ENCODE measurements around the gene TCF25.

- TF ChIP-seq EP300 (IDR thresholded peaks at IDR 0.05) (no peak), POLR2A (IDR thresholded peaks at IDR 0.05; ENCODE audit: low read depth) (no peak)
Observed at GRCh38 chr16:89892055-89892630, 18.8 kb downstream of the TCF25 start.
